K562 (cell line): ENCODE results near the gene ZEB2. TPM values are rescaled to one million over a fixed set of nuclear protein-coding genes. Genes with fewer than 3 reads are reported as not detected.

Experiments
- ATAC-seq: fragments of 200-7000 bp; cut with Tn5 transposase; 3 replicates; pipeline ENCODE4 v1.9.1; 2020; ENCODE audit warnings: moderate library complexity
- BruUV-seq: library from RNA; stranded (reverse); fragments of 400-500 nt; replicated peaks from 2 replicates; lab custom pipeline; 2021; lab: Mats Ljungman, UMichigan
- CTCF ChIA-PET: fragments of 300-600 bp; formaldehyde crosslinking; extraction: SDS; loops from one replicate; lab custom pipeline; 2021; ENCODE audit warnings: low intra/inter-chr PET ratio; lab: Yijun Ruan, JAX
- POLR2A ChIA-PET: fragments of 300-600, 350-650 bp; sonication (Branson Sonifier 250); formaldehyde crosslinking; extraction: SDS; loops from one replicate; lab custom pipeline; 2021; ENCODE audit warnings: antibody characterized with exemption, inconsistent platforms; lab: Yijun Ruan, JAX
- DNase-seq, 4 experiments: peaks; one replicate each; pipeline versions ENCODE4 v3.0.0 to v3.0.0-alpha.2; 2011 to 2018; ENCODE audit warnings: low spot score in 3 of 4, mixed read lengths in 3 of 4; ENCODE audit errors: extremely low read depth in 1 of 4
- FAIRE-seq: peaks from 2 replicates; lab custom pipeline; 2011; peaks lifted over from hg19 to GRCh38; lab: Jason Lieb, UNC
- H2AFZ ChIP-seq: 2 replicates; pipeline ENCODE4 v1.6.0; 2011; ENCODE audit warnings: low read depth, low read length, control low read depth, inconsistent platforms
- H3K27ac ChIP-seq: fragments of 200-600 bp; 3 replicates; pipeline ENCODE4 v1.8.0; 2011; ENCODE audit warnings: low read depth, mild to moderate bottlenecking, control low read depth, inconsistent platforms, low read length, moderate library complexity, mixed read lengths; ENCODE audit errors: extremely low read depth
- H3K27me3 ChIP-seq, 2 experiments: fragments of 300-600 bp in 1 of 2; 2 replicates in 1 of 2; 3 replicates in 1 of 2; pipeline versions ENCODE4 v1.6.0 to v1.8.0; 2011; ENCODE audit warnings: inconsistent platforms in 2 of 2, low read length in 2 of 2, mild to moderate bottlenecking in 1 of 2, mixed read lengths in 1 of 2, moderate library complexity in 1 of 2; ENCODE audit not compliant: control insufficient read depth in 2 of 2, insufficient read depth in 2 of 2
- H3K36me3 ChIP-seq: fragments of 300-600 bp; 3 replicates; pipeline ENCODE4 v1.8.0; 2011; ENCODE audit warnings: mild to moderate bottlenecking, low read length, inconsistent platforms; ENCODE audit not compliant: control insufficient read depth, insufficient read depth
- H3K4me1 ChIP-seq, 2 experiments: fragments of 200-600 bp in 1 of 2; replicated peaks in 1 of 2; 2 replicates in 1 of 2; 3 replicates in 1 of 2; pipeline versions ENCODE4 v1.5.1 to v1.8.0; 2011; ENCODE audit warnings: inconsistent platforms in 2 of 2, low read length in 2 of 2, mild to moderate bottlenecking in 1 of 2, mixed read lengths in 1 of 2, moderate library complexity in 1 of 2; ENCODE audit not compliant: control insufficient read depth in 2 of 2, insufficient read depth in 2 of 2
- H3K4me2 ChIP-seq: 2 replicates; pipeline ENCODE4 v1.6.1; 2011; ENCODE audit warnings: low read length, control low read depth, inconsistent platforms, mixed read lengths; ENCODE audit not compliant: insufficient read depth
- H3K4me3 ChIP-seq: fragments of 200-600 bp; sonication (generic), shearing (Covaris generic); 2 replicates; pipeline ENCODE4 v1.5.1; 2016; ENCODE audit warnings: control low read depth, inconsistent platforms
- H3K79me2 ChIP-seq: fragments of 200-600 bp; 3 replicates; pipeline ENCODE4 v1.8.0; 2011; ENCODE audit warnings: low read length, inconsistent platforms; ENCODE audit not compliant: control insufficient read depth, insufficient read depth
- H3K9ac ChIP-seq, 2 experiments: 2 replicates each; pipeline versions ENCODE4 v1.6.0 to v1.6.1; 2011; ENCODE audit warnings: low read depth in 2 of 2, low read length in 2 of 2, control low read depth in 1 of 2, inconsistent platforms in 1 of 2, mild to moderate bottlenecking in 1 of 2, mixed read lengths in 1 of 2; ENCODE audit not compliant: insufficient read depth in 1 of 2
- H3K9me1 ChIP-seq: one replicate; pipeline ENCODE4 v1.6.0; 2011; ENCODE audit warnings: inconsistent platforms, mild to moderate bottlenecking, low read length, moderate library complexity; ENCODE audit not compliant: control insufficient read depth, insufficient read depth
- H3K9me3 ChIP-seq: replicated peaks from 2 replicates; pipeline ENCODE4 v1.5.1; 2011; ENCODE audit warnings: low read depth, low read length, inconsistent platforms; ENCODE audit not compliant: control insufficient read depth, insufficient read depth
- H4K20me1 ChIP-seq: replicated peaks from 2 replicates; pipeline ENCODE4 v1.6.1; 2011; ENCODE audit warnings: low read length, inconsistent platforms, mixed read lengths; ENCODE audit not compliant: control insufficient read depth, insufficient read depth
- HMG20A ChIP-seq: fragments of 450-650 bp; formaldehyde crosslinking; conservative IDR thresholded peaks from 2 replicates; pipeline ENCODE4 v1.4.0; 2020; ENCODE audit warnings: mild to moderate bottlenecking, mixed read lengths
- HOXB6 ChIP-seq: fragments of 250-450 bp; sonication (Bioruptor Pico); IDR thresholded peaks from 2 replicates; pipeline ENCODE4 v1.5.1; 2022; ENCODE audit warnings: mild to moderate bottlenecking, borderline replicate concordance
- MEIS2 ChIP-seq: fragments of 450-650 bp; IDR thresholded peaks from 2 replicates; pipeline ENCODE4 v1.6.1; 2014; ENCODE audit warnings: mild to moderate bottlenecking; ENCODE audit not compliant: partially characterized antibody
- NBN ChIP-seq: fragments of 450-650 bp; IDR thresholded peaks from 2 replicates; pipeline ENCODE4 v1.6.1; 2016; ENCODE audit warnings: low read depth, mild to moderate bottlenecking
- POLR2B ChIP-seq: fragments of 450-650 bp; IDR thresholded peaks from 2 replicates; pipeline ENCODE4 v1.6.1; 2018; ENCODE audit warnings: low read depth; ENCODE audit not compliant: partially characterized antibody
- SAFB2 ChIP-seq: fragments of 200-400 bp; formaldehyde crosslinking; IDR thresholded peaks from 2 replicates; pipeline ENCODE4 v1.6.1; 2018; ENCODE audit warnings: borderline replicate concordance, low read length, low read depth, moderate library complexity; ENCODE audit not compliant: severe bottlenecking
- SUPT5H ChIP-seq: fragments of 450-650 bp; IDR thresholded peaks from 2 replicates; pipeline ENCODE4 v1.6.1; 2016
- ZNF277 ChIP-seq: fragments of 250-450 bp; sonication (Bioruptor Pico); IDR thresholded peaks from 2 replicates; pipeline ENCODE4 v1.8.0; 2022; ENCODE audit warnings: inconsistent platforms, mild to moderate bottlenecking, moderate library complexity, borderline replicate concordance
- ZNF589 ChIP-seq: fragments of 200-800 bp; sonication (Bioruptor generic); IDR thresholded peaks from 2 replicates; pipeline ENCODE4 v1.6.1; 2016; ENCODE audit warnings: low read depth, missing genetic modification characterization, missing compliant biosample characterization
- ZNF75A ChIP-seq: fragments of 450-650 bp; formaldehyde crosslinking; IDR thresholded peaks from 2 replicates; pipeline ENCODE4 v1.4.0; 2020; ENCODE audit warnings: mild to moderate bottlenecking
- ZNF766 ChIP-seq: fragments of 200-800 bp; sonication (Bioruptor generic); conservative IDR thresholded peaks from 2 replicates; pipeline ENCODE4 v1.6.1; 2016; ENCODE audit warnings: missing genetic modification characterization, missing compliant biosample characterization
- WGBS: fragments of 100-300 bp; shearing (Covaris generic); methylation state at CpG from one replicate; pipeline ENCODE4 v1.1.6; 2016; ENCODE audit warnings: low coverage, mixed read lengths; ENCODE audit not compliant: insufficient coverage; ENCODE audit errors: missing lambda C conversion rate; 5-methylcytosine and 5-hydroxymethylcytosine counted together
- in situ Hi-C: fragments of 300-500 bp; cut with MboI; formaldehyde crosslinking; loops from 4 replicates; pipeline ENCODE4 v1.15.0; 2018; ENCODE audit warnings: inconsistent platforms, mixed read lengths
- intact Hi-C: fragments of 100-400 bp; cut with micrococcal nuclease; formaldehyde crosslinking; loops from 2 replicates; pipeline ENCODE4 v1.14.2; 2022
- polyA plus RNA-seq, 8 experiments: library from polyadenylated mRNA; depleted of rRNA in 4 of 8; stranded (reverse) in 5 of 8; unstranded in 3 of 8; fragments of >200 nt; fragmentation: Nextera tagmentation in 2 of 8; fragmentation: Illumina TruSeq in 1 of 8; extraction: Ambion mirVana in 2 of 8; extraction: Trizol in 1 of 8; gene quantifications; 2 replicates each; pipeline versions ENCODE4 v1.2.1 to v1.2.3, GENCODE V29; 2011 to 2014; ENCODE audit warnings: inconsistent platforms in 1 of 8, missing spikeins in 1 of 8
- total RNA-seq, 7 experiments: library from RNA; depleted of rRNA in 6 of 7; stranded (reverse); fragments of >200 nt in 6 of 7; fragmentation: Illumina TruSeq in 2 of 7; extraction: Trizol in 2 of 7; gene quantifications; 2 replicates each; pipeline versions ENCODE4 v1.2.1 to v1.2.3, GENCODE V29; 2011 to 2021; ENCODE audit warnings: low replicate concordance in 1 of 7
- TF ChIP-seq, protein P1 (sequence below): sonication (generic); IDR thresholded peaks from 2 replicates; pipeline ENCODE4 v1.6.1; 2016

Gene ZEB2
- total and polyA plus RNA-seq, 9 of the 15 experiments (the other 6 are each of a cell fraction or from before 2014, with no cell fraction given), result 15.1 to 113 (median 72.3) TPM

DNA sequence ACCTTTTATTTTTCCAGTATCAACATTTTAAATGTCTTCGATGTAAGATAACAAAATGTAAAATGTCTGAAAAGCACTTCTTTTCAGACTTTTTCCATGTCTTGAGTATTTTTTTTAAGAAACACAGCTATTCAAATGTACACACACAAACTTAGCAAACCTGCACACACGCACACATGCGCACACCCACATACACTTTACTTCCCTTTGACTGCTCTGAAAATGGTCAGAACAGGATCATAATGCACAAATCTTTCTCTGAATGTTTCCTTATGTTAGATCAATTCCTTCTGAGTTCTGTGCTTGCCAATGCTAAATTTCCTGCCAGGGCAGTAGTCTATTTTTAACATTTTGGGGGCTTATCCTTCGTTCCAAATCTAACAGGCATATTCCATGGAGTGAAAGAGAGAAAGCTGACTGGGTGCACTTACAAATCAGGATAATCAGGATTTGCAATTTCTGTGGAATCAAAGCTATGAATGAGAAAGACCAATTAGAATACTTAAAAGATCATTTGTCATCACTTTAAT, 136.3 kb downstream of the ZEB2 start:
- no peak overlapping the region for H3K27ac ChIP-seq
- FAIRE-seq (peak; percentile 44), DNase-seq (no peak)
- H4K20me1 ChIP-seq, result no peaks in the 10 kb centered on the region
- H3K9me3 ChIP-seq, result no peaks in the 10 kb centered on the region
- TF ChIP-seq HMG20A (CRISPR knock-in tag) (no peak), POLR2B (peak; percentile 42)
- TF ChIP-seq, all 486 proteins: peak for 1
- Histone ChIP-seq H3K4me1 (peaks cover 0 to 5% of the 10 kb centered on the region in 2 experiments; a peak in 2 of 5 replicates), H3K4me3 (no peak overlapping the region), H3K79me2 (no peaks in the 10 kb centered on the region), H3K9me1 (no peaks in the 10 kb centered on the region), H3K36me3 (peaks cover 30% of the 10 kb centered on the region; the same call in 2 of the 3 replicates), H3K9ac (no peak overlapping the region), H2AFZ (no peak overlapping the region), H3K27me3 (no peaks in the 10 kb centered on the region), H3K4me2 (no peak overlapping the region)
- ChIA-PET POLR2A (no interaction called here), CTCF (no interaction called here)
- intact Hi-C loops (no loop called here), in situ Hi-C loops (no loop called here)
- WGBS, result 82% methylated on average over 4 of the region's 4 CpGs
- BruUV-seq, result TSS peak; percentile 5
- ATAC-seq, result no peak

- DNase-seq (no peak), ATAC-seq (peak; percentile 43), FAIRE-seq (no peak)
- Histone ChIP-seq H3K9me3 (no peaks in the 10 kb centered on the region), H3K9ac (no peak overlapping the region), H3K27me3 (no peaks in the 10 kb centered on the region), H4K20me1 (no peaks in the 10 kb centered on the region), H3K4me2 (no peak overlapping the region), H3K4me3 (no peak overlapping the region), H3K27ac (no peak overlapping the region), H3K9me1 (no peaks in the 10 kb centered on the region), H3K36me3 (peaks cover 24% of the 10 kb centered on the region; the same call in 2 of the 3 replicates), H3K4me1 (peaks cover 0 to 13% of the 10 kb centered on the region in 2 experiments; a peak in 2 of 5 replicates), H2AFZ (no peak overlapping the region), H3K79me2 (no peaks in the 10 kb centered on the region)
- intact Hi-C loops, result no loop called here
- in situ Hi-C loops, result no loop called here
- ChIA-PET POLR2A (no interaction called here), CTCF (no interaction called here)
- no TSS peak for BruUV-seq
- 42% methylated on average over 2 of the region's 2 CpGs for WGBS
- TF ChIP-seq SUPT5H (peak; percentile 45; the same call in 1 of the 2 replicates), HOXB6 (CRISPR knock-in tag) (no peak), SAFB2 (no peak), NBN (no peak), POLR2B (peak; percentile 44), ZNF589 (CRISPR knock-in tag) (no peak), ZNF277 (CRISPR knock-in tag) (no peak), MEIS2 (no peak), ZNF766 (CRISPR knock-in tag) (no peak), ZNF75A (CRISPR knock-in tag) (no peak)
- TF ChIP-seq, protein P1, sequence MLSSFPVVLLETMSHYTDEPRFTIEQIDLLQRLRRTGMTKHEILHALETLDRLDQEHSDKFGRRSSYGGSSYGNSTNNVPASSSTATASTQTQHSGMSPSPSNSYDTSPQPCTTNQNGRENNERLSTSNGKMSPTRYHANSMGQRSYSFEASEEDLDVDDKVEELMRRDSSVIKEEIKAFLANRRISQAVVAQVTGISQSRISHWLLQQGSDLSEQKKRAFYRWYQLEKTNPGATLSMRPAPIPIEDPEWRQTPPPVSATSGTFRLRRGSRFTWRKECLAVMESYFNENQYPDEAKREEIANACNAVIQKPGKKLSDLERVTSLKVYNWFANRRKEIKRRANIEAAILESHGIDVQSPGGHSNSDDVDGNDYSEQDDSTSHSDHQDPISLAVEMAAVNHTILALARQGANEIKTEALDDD, result peak; percentile 78; the same call in 1 of the 2 replicates
These were observed 137.1 kb downstream of the ZEB2 start for GRCh38 chr2:144382849-144383248.
